HG02870 (cell line): ENCODE data around the gene SNX22.
A peak's percentile ranks its signal among the peaks of the same experiment; 100 is the strongest.

Source experiments
- ATAC-seq: cut with Tn5 transposase; IDR thresholded peaks from one replicate; pipeline ENCODE4 v1.9.1; 2021; ENCODE audit warnings: mild to moderate bottlenecking, moderate library complexity; ENCODE audit not compliant: unreplicated experiment

SNX22 gene

DNA sequence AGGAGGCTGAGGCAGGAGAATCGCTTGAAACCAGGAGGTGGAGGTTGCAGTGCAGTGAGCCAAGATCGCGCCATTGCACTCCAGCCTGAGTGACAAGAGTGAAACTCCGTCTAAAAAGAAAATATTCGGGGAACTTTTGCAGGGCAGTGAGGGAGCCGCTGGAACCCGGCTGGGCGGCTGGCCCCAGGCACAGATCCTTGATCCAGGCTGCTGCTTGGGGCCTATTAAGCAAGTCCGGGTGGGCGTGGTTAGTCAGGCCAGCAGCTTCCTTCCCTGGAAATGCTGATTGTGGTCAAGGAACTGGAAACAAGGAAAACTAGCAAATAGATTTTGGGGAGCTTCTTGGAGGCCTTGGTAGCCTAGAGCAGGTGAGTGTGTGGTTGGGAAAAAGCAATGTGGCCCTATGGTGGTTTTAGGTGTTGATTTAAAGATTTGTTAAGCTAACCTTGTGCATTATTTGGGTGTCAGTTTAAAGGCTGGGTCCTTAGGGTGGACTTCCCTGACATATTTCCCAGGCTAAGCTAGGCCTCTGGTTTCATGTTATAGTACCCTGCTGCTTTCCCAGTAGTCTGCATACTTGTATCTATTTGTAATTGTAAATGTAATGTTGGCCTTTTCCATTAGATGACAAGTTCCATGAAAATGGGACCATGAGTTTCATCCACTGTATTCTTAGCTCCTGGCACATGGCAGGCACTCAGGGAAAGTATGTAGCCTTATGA is 17.7 kb upstream of the SNX22 start:
- no peak for ATAC-seq

DNA sequence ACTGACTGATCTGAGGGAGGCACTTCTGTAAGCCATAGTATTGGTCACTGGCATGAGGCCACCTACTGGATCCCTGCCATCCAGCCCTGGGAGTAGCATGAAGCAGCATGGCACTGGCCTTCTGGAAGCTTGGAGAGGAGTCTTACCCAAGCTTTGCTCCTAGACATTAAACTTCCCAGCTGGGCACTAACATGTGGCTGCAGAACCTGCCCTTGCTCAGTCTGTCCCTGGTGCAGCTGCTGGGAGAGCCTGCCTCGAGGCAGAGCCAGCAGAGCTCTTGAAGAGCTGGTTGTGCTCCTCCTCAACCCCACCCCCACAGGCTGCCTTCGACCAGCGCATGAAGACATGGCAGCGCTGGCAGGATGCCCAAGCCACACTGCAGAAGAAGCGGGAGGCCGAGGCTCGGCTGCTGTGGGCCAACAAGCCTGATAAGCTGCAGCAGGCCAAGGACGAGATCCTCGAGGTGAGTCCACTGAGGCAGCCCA is 17.1 kb upstream of the SNX22 start:
- ATAC-seq: no peak

DNA sequence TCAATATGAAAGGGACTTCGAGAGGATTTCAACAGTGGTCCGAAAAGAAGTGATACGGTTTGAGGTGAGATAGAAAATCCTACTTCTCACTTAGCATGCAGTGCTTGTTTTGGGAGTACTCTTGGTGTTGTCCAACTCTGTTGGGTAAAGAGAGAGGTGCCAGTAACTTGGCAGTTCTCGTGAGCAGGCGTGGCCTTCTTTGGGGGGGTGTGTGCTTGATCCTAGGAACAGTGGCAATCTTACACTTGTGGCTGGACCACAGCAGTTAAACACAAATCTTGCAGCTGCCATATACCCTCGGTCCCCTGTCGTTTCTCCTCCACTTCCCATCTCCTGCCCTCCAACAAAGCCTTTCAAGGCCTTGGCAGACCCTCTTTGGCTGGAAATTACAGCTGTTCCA is 15.2 kb upstream of the SNX22 start:
- no peak for ATAC-seq

DNA sequence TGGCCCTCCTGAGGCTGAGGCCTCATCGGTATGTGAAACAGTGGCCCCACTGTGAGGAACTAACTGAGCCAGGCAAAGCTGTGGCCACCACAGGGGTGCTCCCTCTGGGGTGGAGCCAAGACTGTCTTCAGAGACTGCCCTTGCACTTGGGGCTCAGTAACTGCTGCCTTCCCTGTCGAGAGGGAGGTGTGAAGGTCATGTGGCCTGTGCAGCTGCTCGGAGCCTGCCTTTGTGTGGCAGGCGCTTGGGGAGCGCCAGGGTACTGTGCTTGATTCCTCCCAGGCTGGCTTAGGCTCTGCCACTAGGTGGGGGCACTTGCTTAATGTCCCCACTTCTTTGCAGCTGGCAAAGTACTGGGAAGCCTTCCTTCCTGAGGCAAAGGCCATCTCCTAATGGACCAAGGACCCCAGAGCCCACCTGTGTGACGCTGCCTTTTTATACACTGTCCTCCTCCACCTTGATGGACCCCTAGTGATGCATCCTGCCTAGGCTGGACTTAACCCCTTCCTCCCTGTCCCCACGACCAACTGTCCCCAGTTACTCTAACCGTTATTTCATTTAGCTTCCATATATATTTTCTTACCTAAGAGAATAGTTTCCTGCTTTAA is 14.2 kb upstream of the SNX22 start:
- no peak for ATAC-seq

DNA sequence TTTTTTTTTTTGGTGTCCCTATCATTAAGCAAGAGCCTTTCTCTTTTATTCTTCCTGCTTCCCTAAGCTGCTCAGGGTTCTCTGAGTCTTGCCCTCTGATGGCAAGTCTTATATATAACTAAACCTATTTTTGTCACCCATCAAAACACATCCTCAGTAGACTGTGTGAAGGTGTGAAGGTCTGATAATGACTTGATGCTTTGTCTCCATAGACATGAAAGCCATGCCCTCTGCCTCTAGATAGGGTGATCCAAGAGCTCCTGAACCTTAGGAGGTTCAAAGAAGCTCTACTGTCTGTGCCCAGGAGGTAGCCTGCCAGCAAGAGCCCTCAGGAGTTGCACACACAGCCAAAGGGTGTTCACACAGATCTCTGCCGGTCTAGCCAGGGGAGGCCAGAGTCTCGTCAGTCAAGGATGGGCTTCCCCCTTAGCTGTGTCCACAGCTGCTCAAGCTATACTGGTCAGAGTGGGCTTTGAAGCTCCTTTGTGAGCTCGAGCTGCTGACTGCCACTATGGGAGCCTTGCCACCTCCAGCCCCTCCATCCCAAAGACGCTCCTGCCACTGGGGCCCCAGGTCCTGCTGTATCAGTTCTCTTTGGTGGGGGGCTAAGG is 13.1 kb upstream of the SNX22 start:
- ATAC-seq: no peak

DNA sequence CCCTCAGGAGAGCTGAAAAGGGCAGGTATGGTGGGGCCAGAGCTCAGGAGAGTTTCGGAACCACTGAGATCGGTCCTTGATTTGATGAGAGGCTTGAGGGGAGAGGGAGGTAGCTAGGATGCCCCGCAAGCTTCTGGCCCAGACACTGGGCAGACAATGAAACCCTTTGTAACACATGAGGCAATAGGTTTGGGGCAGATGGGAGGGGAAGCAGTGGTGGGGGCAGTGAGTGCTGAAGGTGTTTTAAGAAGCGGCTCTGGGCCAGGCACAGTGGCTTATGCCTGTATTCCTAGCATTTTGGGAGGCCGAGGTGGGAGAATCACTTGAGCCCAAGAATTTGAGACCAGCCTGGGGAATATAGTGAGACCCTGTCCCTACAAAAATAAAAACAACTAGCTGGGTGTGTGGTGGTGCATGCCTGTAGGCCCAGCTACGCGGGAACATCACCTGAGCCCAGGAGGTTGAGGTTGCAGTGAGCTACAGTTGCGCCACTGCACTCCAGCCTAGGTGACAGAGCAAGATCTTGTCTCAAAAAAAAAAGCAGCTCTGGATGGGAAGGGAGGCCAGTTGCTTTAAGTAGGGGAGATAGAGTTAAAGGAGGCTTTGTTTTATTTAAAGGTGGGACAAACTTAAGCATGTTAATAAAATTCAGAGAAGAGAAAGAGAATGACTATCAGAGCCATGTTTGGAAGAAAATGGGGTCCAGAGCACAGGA is 9.6 kb upstream of the SNX22 start:
- ATAC-seq: no peak

DNA sequence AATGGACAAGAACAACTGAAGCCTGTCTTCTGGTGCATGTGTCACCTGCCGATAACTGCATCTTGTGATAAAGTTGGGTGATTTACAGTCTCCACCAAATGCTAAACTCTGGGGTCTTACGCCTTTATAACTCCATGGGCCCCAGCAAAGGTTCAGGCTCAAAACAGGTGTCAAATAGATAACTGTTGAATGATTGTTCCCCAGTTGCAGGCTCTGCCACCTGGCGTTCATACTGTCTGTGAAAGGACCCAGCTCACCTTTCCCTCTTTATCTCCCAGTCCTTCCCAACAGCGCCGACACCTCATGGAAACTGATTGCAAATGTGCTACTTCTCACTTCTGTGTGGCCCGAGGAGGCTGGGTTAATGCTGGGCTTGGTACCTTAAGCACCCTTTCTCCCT is 8.3 kb upstream of the SNX22 start:
- no peak for ATAC-seq

DNA sequence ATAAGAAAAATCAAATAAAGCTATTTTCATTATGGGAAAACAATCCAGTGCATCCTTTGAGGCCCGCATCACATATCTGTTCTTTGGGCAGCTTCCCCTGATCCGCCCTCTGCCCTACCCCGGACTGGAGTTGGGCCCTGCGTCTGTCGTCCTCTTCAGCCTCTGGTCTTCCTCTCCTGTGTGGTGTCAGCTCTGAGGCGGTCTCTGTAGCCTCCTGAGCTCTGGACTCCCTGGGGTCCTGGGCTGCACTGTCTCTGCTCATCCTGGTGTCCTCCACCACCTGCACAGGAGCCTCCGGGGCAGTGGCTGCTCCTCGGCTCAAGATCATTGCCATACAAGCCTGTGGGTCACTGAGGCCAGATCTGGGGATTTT is 7.4 kb upstream of the SNX22 start:
- ATAC-seq: no peak

DNA sequence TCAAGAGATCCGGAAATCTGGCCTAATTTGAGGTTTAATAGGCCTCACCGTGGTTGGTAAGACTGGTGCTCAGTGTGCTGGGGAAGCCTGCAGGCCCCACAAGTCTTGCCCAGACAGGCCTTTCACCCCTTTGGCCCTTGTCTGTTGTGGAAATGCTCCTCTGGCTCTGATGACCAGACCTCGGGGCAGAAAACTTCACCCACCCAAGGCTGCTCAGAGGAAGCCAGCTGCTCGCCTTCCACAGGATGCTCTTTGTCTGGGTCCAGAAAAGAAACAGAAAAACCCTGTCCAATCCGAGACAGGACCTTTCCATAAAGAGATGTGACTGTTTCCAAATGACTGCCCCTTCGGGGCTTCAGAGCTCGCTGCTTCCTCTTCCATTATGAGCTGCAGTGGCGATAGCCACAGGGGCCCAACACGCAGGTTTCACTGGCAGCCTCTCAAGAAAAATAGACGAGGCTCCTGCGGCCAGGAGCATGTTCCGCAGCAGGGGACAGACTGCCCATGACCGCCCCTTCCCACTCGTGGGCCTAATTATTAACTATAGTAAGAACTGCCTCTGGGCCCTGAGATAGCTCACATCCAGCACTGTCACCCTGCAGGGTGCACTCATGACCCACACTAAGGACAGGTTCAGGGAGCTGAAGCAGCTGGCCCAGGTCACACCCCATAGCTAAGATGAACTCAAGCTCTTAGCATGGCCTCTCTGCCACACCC is 6.8 kb upstream of the SNX22 start:
- ATAC-seq: peak; percentile 80

DNA sequence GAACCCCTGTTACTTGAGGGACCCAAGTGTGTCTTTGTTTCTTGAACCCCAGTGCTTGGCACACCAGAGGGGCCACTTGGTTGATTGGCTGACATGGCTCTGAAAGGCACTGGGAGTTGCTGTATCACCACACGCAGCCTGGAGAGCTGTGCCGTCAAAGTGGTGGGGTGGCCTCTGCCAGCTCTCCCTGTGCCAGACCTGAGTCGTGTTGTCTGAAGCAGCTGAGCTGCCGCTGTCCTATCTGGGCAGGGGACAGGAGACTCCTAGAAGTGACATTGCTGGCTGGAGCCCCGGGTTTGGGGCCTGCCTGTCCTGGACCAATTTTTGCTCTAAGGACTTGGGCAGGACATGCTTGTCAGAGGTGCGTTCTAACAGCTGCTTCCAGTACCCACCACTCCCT is 5.5 kb upstream of the SNX22 start:
- ATAC-seq: no peak

DNA sequence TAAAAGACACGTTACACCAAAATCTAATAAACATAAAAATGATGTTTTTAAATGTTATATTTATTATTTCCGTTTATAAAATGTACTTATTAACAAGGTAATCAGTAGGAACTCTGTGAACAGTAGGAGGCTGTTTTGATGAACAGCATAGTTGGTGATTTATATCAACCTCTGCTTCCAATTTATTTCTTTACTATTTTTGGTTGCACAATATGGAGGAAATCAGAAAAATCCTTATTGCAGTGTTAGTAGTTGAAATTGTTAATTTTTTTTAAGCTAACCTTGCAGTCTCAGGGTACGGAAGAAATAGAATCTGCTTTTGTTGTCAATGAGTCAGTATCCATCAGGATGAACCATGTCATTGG is 5.0 kb upstream of the SNX22 start:
- no peak for ATAC-seq

DNA sequence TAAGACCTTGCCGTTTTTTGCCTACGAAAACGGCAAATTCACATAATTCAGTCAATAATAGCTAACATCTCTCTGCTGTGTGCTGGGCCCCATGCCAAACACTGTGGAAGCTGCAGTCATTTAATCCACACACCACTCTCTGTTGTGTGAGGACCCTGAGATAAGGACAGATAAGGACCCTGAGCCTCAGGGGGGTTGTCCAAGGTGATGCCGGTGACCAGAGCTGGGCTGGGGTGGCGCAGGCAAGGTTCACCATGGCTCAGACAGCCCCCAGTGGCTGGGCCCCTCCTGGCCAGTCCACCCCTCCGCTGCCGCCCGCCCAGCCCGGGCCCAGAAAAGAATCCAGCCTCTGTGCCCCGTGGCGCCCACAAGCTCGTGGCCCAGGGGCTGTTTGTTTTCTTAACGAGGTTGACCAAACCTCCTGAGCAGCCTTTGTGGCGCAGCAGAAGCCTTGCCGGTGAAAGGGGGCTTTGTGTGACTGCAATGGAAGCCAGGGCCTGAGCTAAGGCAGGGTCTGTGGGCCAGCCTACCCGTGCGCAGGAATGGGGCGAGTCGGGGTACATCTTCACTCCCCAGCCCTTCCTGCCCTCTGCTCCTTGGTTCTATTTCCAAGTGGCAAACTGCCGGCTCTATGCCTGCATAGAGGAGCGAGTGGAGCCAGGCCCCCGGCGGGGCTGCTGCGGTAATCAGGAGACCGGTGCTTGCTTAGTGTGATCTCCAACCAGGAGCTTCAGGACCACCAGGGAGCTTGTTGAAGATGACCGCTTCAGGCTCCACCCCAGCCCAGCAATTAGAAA is 4.4 kb upstream of the SNX22 start:
- ATAC-seq: no peak

DNA sequence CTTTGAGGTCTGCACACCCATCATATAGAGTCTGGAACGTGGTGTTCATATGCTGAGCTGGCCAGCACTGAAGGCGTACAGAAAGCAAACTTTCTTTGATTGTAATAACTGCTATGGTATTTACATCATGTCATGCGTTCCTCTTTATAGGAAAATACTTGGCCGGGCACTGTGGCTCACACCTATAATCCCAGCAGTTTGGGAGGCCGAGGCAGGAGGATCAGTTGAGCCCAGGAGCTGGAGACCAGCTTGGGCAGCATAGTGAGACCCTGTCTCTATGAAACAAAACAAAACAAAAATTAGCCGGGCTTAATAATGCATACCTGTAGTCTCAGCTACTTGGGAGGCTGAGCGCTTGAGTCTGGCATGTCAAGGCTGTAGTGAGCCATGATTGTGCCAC is 3.4 kb upstream of the SNX22 start:
- no peak for ATAC-seq

DNA sequence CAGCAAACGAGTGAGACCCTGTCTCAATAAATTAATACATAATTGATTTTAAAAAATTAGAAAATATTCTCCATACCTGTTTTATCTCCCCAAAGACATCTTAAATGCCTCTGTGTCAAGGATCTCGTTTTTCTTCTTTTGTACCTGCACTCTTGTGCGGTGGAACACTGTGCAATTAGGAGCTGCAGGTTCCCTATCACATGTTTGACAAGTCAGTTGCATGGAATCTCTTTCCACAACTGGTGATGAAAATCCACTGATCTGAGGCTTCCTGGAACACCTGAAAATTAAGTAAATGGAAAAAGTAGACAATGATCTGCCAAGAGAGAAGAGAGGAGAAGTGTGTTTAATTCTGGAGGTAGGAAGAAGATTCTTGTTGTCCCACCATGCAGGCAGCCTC is 3.0 kb upstream of the SNX22 start:
- no peak for ATAC-seq

DNA sequence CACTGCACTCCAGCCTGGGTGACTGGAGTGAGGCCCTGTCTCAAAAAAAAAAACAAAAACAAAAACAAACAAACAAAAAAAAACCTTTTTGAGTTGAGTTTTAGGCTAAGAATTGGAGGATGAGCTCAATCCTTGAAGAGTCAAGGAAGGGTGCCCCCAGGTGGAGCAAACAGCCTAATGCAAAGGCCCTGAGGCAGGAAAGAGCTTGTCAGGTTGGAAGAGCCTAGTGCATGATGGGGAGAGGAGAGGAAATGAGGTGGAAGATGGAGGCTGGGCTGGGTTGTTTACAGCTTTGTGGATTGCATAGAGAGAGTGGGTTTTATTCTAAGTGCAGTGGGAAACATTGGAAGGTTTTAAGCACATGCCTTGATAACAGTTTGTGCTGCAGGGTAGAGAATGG is 2.1 kb upstream of the SNX22 start:
- no peak for ATAC-seq

DNA sequence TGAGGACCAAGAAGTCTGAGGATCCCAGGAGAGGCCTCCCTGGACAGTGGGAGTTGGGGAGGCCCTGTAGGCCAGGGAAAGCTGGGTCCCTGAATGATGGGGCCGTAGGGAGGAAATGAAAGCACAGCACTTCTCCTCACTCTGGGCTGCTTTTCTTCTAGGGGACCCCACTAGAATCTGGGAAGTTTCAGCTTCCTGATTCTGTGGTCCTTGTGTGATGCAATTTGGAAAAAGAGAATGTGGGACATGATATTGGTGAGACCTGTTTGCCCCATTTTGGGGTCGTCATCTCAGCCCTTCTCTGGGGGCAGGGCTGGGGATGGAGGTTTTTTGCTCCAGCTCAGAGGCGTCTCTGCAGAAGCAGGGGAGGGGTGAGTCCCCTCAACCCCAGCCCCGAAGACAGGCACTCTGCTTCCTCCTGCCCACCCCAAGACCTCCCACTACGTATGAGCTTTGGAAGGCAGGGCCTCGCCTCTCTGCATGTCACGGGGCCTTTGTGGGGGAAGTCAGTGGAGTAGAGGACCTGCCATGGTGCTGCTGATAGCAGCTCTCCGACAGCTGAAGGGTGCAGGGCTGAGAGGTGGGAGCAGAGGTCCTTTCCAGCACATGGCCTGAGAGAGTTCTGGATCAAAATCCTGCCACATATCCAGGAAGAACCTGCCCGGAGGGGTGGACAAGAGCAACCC is 1.5 kb upstream of the SNX22 start:
- no peak for ATAC-seq

DNA sequence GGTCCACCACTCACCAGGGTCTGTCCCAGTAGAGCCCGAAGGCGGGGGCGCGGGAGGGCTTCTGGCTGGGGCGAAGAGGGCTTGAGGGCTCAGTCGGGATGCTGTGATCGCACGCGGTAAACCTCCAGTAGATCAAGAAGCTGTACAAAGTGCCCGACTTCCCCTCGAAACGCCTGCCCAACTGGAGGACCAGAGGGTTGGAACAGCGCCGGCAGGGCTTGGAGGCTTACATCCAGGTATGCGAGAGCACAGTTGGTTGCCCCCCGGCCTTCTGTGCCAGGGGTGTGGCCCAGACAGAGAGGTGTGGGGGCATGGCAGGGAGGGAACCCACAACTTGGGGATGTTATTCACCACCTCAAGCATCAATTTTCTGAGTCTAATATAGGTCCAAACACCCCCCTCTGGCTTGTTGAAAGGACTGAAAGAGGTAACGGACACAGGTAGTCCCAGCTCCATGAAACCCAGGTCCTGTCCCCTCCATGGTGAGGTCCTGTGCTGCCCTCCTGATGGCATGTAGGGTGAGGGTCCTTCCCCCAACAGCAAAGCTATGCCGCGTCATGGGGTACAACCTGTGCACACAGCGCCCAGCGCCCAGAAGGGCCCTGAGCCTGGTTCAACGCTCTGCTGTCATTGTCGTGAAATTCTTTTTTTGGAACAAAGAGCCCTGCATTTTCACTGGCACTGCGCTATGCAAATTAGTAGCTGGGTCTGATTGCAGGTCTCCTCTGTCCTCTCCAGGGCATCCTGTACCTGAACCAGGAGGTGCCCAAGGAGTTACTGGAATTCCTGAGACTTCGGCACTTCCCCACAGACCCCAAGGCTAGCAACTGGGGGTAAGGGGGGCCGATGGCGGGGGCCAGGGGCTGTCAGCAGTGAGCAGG is 1.2 kb downstream of the SNX22 start:
- no peak for ATAC-seq

DNA sequence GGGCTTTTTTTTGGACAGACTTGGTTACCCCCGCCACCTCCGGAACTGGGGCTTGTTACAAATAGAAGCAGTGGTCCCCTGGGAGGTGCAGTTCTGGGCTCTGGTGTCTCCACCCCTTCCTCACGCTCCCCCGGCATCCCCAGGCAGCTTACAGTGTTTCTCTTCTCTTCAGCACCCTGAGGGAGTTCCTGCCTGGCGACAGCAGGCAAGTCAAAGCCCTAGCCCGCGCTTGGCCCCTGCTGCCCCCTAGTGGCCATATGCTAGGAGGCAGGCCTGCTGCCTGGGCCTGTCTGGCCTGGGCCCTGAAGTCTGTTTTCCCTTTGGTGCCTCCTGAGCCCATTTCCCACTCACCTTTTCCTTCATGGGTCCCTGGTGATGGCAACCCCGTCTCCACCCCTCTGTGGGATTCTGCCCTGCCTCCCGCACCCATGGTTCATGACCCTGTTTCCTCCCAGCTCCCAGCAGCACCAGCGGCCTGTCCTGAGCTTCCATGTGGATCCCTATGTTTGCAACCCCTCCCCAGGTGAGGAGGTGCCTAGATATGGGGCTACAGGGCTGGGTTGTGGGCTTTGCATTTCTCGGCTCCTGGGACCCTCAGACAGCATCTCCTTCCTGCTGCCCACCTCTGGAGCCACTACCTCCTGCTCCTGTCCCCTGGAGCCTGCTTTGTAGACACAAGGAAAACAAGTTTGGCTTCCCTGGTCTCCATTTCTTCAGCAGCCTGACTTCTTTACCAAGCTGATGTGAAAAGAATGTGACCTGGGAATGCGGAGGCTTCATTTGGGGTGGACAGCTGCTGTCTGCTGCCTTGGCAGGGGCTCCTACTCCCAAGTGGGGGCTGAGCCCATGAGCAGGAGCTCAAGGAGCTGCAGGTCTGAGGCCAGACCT is 2.2 kb downstream of the SNX22 start:
- ATAC-seq: peak; percentile 65
